Effector memory CD4-positive, alpha-beta T cell (primary cell): Measurements from ENCODE around the gene USP44.
"Not testable (repeated sequence)": the region's sequence is repeated elsewhere in the genome, so short reads cannot be mapped to it uniquely, and the experiment has no call there.

Experiments used
- DNase-seq, 3 donors: peaks; one replicate each; pipeline ENCODE4 v3.0.0-alpha.2; 2020
- H3K27ac ChIP-seq: 2 replicates; pipeline ENCODE4 v1.7.0; 2013; ENCODE audit warnings: mild to moderate bottlenecking, low read length, moderate library complexity; ENCODE audit not compliant: insufficient read depth, poor library complexity, severe bottlenecking
- H3K27me3 ChIP-seq: replicated peaks from 2 replicates; pipeline ENCODE4 v1.7.0; 2013; ENCODE audit warnings: mild to moderate bottlenecking, low read length; ENCODE audit not compliant: insufficient read depth, control insufficient read depth, poor library complexity, severe bottlenecking
- H3K36me3 ChIP-seq: 2 replicates; pipeline ENCODE4 v1.7.0; 2013; ENCODE audit warnings: mild to moderate bottlenecking, low read length, moderate library complexity; ENCODE audit not compliant: control insufficient read depth, insufficient read depth
- H3K4me1 ChIP-seq: 2 replicates; pipeline ENCODE4 v1.7.0; 2013; ENCODE audit warnings: low read length, mild to moderate bottlenecking; ENCODE audit not compliant: control insufficient read depth, insufficient read depth, poor library complexity, severe bottlenecking
- H3K4me3 ChIP-seq: 2 replicates; pipeline ENCODE4 v1.7.0; 2013; ENCODE audit warnings: low read length, low read depth, mild to moderate bottlenecking; ENCODE audit not compliant: insufficient read depth, poor library complexity, severe bottlenecking
- H3K9me3 ChIP-seq: 2 replicates; pipeline ENCODE4 v1.7.0; 2013; ENCODE audit warnings: mild to moderate bottlenecking, low read length, moderate library complexity; ENCODE audit not compliant: control insufficient read depth

Gene USP44

DNA sequence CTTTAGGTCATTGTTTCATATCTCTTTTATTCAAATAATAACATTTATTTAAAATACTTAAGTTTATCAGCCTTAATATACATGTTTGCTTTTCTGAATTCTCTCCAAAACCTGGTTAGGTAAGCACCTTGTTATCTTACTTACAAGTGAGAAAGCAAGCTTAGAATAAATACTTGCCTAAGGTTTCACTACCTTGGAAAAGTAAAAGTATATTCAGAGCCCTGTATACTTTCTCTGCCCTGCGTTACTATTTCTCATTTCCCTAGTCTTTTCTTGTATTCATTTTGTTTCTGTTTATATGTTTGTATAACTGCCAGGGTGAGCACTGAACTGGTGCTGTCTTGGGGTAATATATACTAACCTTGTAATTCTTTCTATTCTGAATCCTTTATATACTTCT is 55.8 kb downstream of the USP44 start:
- Histone ChIP-seq H3K27ac (no peak overlapping the region), H3K36me3 (peaks cover 55% of the 10 kb centered on the region)

DNA sequence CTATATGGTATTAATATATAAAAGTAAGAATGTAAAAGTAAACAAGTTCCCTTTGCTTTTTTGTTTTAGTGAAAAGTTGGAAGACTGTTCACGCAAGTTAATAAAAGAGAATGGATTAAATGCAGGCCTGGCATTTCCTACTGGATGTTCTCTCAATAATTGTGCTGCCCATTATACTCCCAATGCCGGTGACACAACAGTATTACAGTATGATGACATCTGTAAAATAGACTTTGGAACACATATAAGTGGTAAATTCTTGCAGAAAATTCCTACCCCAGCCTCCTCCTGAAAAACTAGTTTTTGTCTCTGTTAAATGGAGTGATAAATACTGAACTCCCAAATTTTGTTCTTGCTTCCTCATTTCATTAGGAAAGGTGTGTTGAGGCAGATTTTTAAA is 56.4 kb downstream of the USP44 start:
- Histone ChIP-seq H3K36me3 (peaks cover 52% of the 10 kb centered on the region), H3K9me3 (no peaks in the 10 kb centered on the region), H3K4me3 (no peak overlapping the region), H3K27me3 (no peaks in the 10 kb centered on the region), H3K27ac (no peak overlapping the region), H3K4me1 (no peaks in the 10 kb centered on the region)
- no peak for DNase-seq

More for the DNA sequence above, 55.8 kb downstream of the USP44 start:
- no peaks in the 10 kb centered on the region for H3K27me3 ChIP-seq
- no peaks in the 10 kb centered on the region for H3K9me3 ChIP-seq
- no peak overlapping the region for H3K4me3 ChIP-seq
- no peaks in the 10 kb centered on the region for H3K4me1 ChIP-seq
- no peak for DNase-seq

DNA sequence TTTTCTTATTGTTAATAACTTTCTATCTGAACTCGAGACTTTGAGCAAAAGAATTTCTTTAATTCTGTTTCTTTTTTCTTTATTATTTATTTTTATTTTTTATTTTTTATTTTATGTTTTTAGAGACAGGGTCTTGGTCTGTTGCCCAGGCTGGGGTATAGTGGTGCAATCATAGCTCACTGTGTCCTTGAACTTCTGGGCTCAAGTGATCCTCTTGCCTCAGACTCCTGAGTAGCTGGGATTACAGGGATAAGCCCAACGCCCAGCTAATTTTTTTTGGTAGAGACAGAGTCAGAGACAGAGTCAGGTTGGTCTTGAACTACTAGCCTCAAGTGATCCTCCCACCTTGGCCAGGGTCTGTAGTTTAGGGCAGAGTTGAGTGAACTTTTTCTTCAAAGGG is 58.8 kb downstream of the USP44 start:
- H3K36me3 ChIP-seq: peaks cover 45% of the 10 kb centered on the region
- H3K4me3 ChIP-seq: no peak overlapping the region
- DNase-seq: no peak
- no peaks in the 10 kb centered on the region for H3K4me1 ChIP-seq
- H3K9me3 ChIP-seq: no peaks in the 10 kb centered on the region
- no peak overlapping the region for H3K27ac ChIP-seq
- no peaks in the 10 kb centered on the region for H3K27me3 ChIP-seq

DNA sequence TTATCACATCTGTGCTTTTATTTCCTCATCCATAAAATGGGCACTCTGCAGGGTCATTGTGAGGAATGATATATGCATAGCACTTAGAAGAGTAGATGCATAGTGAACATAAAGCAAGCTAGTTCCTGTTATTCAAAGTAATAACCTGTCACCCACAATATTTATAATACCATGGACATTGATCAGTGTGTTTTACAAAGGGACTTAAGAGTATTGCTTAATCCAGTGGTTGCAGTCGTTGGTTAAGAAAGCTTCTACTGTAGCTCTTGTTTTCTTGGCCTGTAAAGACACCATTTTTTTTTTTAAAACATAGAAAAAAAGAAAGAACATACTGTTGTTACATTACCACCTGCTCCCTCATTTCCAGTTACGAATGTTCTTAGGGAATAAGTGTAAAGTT is 64.3 kb downstream of the USP44 start:
- H3K27ac ChIP-seq: no peak overlapping the region
- no peaks in the 10 kb centered on the region for H3K4me1 ChIP-seq
- DNase-seq: no peak
- no peak overlapping the region for H3K4me3 ChIP-seq
- H3K27me3 ChIP-seq: no peaks in the 10 kb centered on the region
- no peaks in the 10 kb centered on the region for H3K9me3 ChIP-seq
- H3K36me3 ChIP-seq: peaks cover 31% of the 10 kb centered on the region

DNA sequence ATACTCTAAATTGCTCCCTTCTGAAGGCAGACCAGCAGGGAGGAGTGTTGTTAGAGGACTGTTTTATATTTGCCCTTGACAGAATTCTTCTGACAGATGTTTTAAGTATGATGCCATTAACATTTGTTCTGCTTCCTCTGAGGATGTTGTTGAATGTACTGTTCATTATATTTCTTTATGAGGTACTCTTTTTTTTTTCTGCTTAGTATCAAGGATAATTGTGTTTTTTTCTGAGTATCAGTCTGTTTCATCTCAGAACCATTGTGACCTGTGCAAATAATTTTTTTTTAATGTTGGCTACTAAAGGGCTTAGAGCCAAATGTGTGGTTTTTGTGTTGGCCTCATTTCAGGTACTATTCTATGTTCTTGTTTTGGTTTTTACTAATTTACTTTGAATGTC is 66.8 kb downstream of the USP44 start:
- H3K4me3 ChIP-seq: no peak overlapping the region
- no peaks in the 10 kb centered on the region for H3K9me3 ChIP-seq
- peaks cover 29% of the 10 kb centered on the region for H3K36me3 ChIP-seq
- no peaks in the 10 kb centered on the region for H3K27me3 ChIP-seq
- H3K27ac ChIP-seq: no peak overlapping the region
- DNase-seq: no peak
- H3K4me1 ChIP-seq: peaks cover 16% of the 10 kb centered on the region

DNA sequence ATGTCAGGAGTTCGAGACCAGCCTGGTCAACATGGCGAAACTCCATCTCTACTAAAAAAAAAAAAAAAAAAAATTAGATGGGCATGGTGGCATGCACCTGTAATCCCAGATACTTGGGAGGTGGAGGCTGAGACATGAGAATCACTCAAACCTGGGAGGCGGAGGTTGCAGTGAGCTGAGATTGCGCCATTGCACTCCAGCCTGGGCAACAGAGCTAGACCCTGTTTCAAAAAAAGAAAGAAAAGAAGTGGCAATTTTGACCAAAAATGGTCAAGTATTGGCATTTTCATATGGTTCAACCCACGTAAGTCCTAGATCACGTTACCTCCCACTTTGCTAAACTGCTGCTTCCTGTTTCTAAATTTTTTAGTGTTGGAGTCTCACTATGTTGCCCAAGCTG is 68.7 kb downstream of the USP44 start:
- H3K27ac ChIP-seq, H3K27me3 ChIP-seq, H3K9me3 ChIP-seq, H3K4me3 ChIP-seq, DNase-seq: not testable (repeated sequence)
- Histone ChIP-seq H3K4me1 (peaks cover 16% of the 10 kb centered on the region), H3K36me3 (peaks cover 30% of the 10 kb centered on the region)

DNA sequence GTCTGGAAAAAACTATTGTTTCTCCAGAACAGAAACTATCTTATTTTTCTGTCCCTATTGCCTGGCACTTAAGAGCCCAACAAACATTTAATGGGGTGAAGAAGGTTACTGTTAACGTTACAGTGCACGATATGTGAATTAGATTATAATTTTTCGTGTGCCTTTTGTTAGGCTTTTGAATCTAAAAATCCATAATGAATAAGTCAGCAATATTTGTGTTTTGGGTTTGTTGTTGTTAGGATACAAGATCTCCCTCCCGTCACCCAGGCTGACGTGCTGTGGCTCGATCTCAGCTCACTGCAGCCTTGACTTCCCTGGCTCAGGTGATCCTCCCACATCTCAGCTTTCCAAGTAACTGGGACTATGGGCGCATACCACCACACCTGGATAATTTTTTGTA is 69.4 kb downstream of the USP44 start:
- H3K4me3 ChIP-seq: no peak overlapping the region
- no peak overlapping the region for H3K27ac ChIP-seq
- no peak for DNase-seq
- peaks cover 34% of the 10 kb centered on the region for H3K36me3 ChIP-seq
- H3K27me3 ChIP-seq: no peaks in the 10 kb centered on the region
- H3K9me3 ChIP-seq: no peaks in the 10 kb centered on the region
- peaks cover 16% of the 10 kb centered on the region for H3K4me1 ChIP-seq

DNA sequence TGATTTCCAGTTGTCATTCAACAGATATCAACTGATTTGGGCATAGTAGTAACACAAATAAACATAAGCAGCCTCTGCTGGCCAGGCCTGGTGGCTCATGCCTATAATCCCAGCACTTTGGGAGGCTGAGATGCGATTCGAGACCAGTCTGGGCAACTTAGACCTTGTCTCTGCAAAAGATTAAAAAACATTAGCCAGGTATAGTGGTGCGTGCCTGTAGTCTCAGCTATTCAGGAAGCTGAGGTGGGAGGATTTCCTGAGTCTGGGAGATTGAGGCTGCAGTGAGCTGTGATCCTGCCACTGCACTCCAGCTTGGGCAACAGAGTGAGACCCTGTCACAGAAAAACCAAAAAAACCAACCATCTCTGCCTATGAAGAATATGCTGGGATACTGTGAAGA is 70.2 kb downstream of the USP44 start:
- H3K4me3 ChIP-seq: no peak overlapping the region
- peaks cover 16% of the 10 kb centered on the region for H3K4me1 ChIP-seq
- peaks cover 30% of the 10 kb centered on the region for H3K36me3 ChIP-seq
- H3K27me3 ChIP-seq: no peaks in the 10 kb centered on the region
- no peaks in the 10 kb centered on the region for H3K9me3 ChIP-seq
- peak overlapping the region; percentile 23 for H3K27ac ChIP-seq
- DNase-seq: no peak

DNA sequence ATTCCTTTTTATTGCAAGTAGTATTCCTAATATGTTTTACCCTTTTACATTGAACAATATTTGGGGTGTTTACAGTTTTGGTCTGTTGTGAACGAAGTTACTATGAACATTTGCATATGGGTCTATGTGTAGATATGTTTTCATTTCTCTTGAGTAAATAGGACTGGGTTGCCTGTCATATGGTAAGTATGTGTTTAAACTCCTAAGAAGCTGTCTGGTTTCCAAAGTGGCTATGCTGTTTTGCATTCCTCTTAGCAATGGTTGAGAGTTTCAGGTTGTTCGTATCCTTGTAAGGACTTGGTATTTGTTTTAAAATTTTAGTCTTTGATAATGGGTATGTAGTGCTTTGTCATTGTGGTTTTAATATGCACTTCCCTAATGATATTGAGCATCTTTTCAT is 71.0 kb downstream of the USP44 start:
- Histone ChIP-seq H3K9me3 (no peaks in the 10 kb centered on the region), H3K4me1 (peaks cover 19% of the 10 kb centered on the region), H3K27ac (no peak overlapping the region), H3K4me3 (no peak overlapping the region), H3K27me3 (no peaks in the 10 kb centered on the region), H3K36me3 (peaks cover 22% of the 10 kb centered on the region)
- DNase-seq: no peak

DNA sequence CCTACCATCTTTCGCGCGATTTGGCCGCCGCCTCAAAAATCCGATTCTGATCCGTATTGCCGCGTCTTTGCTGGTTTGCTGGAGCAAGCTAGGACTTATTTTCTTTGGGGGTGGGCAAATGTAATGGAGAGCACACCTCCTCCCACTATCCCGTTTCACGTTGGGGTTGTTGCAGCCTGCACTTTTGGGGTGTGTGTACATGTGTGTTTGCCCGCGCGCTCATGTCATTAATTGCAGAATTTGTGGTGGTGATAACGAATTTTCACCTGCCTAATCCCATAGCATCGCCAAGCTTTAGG is 76.7 kb downstream of the USP44 start:
- Histone ChIP-seq H3K4me1 (peaks cover 5% of the 10 kb centered on the region), H3K4me3 (peak overlapping the region; percentile 82), H3K27ac (peak overlapping the region; percentile 82), H3K9me3 (no peaks in the 10 kb centered on the region), H3K27me3 (no peaks in the 10 kb centered on the region), H3K36me3 (peaks cover 17% of the 10 kb centered on the region)
- DNase-seq: no peak
